Measurements from ENCODE around the gene SHOX. TPM values are rescaled to one million over a fixed set of nuclear protein-coding genes. Genes with fewer than 3 reads are reported as not detected.

Gene SHOX
- total RNA-seq, 1 experiment from 2014 or later = not detected

GRCh38 chrX:701673-702072 lies 71.1 kb downstream of the SHOX start:
- DNase-seq (ENCODE audit: low read depth, low spot score) (no peak), ATAC-seq (no peak)
- no peaks in the 10 kb centered on the region for H3K79me2 ChIP-seq (ENCODE audit: insufficient read depth, low read length)
- no peak for TF ChIP-seq ZNF274 (IDR thresholded peaks at IDR 0.05; ENCODE audit: low read depth, low read length)
- no peak for TF ChIP-seq JUND (IDR thresholded peaks at IDR 0.05)
- no peak for TF ChIP-seq SP1 (IDR thresholded peaks at IDR 0.05; ENCODE audit: low read depth)
- no peak for TF ChIP-seq CTCF (IDR thresholded peaks at IDR 0.05 in 2 of 3, conservative IDR thresholded peaks at IDR 0.05 in 1 of 3; ENCODE audit: borderline replicate concordance in 1 of 3, insufficient read depth in 1 of 3, low read depth in 2 of 3, low read length in 2 of 3)
- TF ChIP-seq CEBPB (IDR thresholded peaks at IDR 0.05; ENCODE audit: low read depth) = no peak
- no peak for TF ChIP-seq SRF (IDR thresholded peaks at IDR 0.05; ENCODE audit: low read depth)
- no peak for TF ChIP-seq EZH2 (IDR thresholded peaks at IDR 0.05)
- no peak for TF ChIP-seq RAD21 (IDR thresholded peaks at IDR 0.05; ENCODE audit: low read depth)
- no peaks in the 10 kb centered on the region for H3K4me1 ChIP-seq (ENCODE audit: control insufficient read depth in 1 of 2, insufficient read depth in 2 of 2, low read length in 2 of 2)
- H3K27ac ChIP-seq (ENCODE audit: low read depth, low read length) = no peak overlapping the region
- no peak overlapping the region for H3K9ac ChIP-seq (ENCODE audit: low read length)
- intact Hi-C loops (cut with micrococcal nuclease) = no loop called here
- H2AFZ ChIP-seq (ENCODE audit: low read depth, low read length, poor library complexity, severe bottlenecking) = no peak overlapping the region
- ChIA-PET POLR2A (no interaction called here), RAD21 (ENCODE audit: low non-redundant PET in 1 of 2, low total read pairs in 2 of 2, uncharacterized antibody in 2 of 2, unreplicated experiment in 2 of 2) (no interaction called here), CTCF (no interaction called here)
- H4K20me1 ChIP-seq (ENCODE audit: insufficient read depth) = no peaks in the 10 kb centered on the region
- no peaks in the 10 kb centered on the region for H3K9me3 ChIP-seq (ENCODE audit: control insufficient read depth in 1 of 2, insufficient read depth in 1 of 2, low read depth in 1 of 2, low read length in 2 of 2)
- H3K9me2 ChIP-seq (ENCODE audit: insufficient read depth) = no peaks in the 10 kb centered on the region
- H3K27me3 ChIP-seq (ENCODE audit: insufficient read depth, low read length) = no peaks in the 10 kb centered on the region
- H3K4me2 ChIP-seq (ENCODE audit: low read length) = no peak overlapping the region
- H3K4me3 ChIP-seq (replicated peaks in 1 of 2; ENCODE audit: low read depth in 1 of 2, low read length in 2 of 2) = no peak overlapping the region
- no TSS peak for BruUV-seq (replicated peaks)
- no peaks in the 10 kb centered on the region for H3K36me3 ChIP-seq (ENCODE audit: control insufficient read depth in 1 of 2, insufficient read depth in 2 of 2, low read length in 2 of 2)

- DNase-seq (ENCODE audit: low read depth, low spot score) (no peak), ATAC-seq (no peak)
- H3K9me2 ChIP-seq (ENCODE audit: insufficient read depth) = no peaks in the 10 kb centered on the region
- H3K9me3 ChIP-seq (ENCODE audit: control insufficient read depth in 1 of 2, insufficient read depth in 1 of 2, low read depth in 1 of 2, low read length in 2 of 2) = no peaks in the 10 kb centered on the region
- no peaks in the 10 kb centered on the region for H3K27me3 ChIP-seq (ENCODE audit: insufficient read depth, low read length)
- H3K27ac ChIP-seq (ENCODE audit: low read depth, low read length) = no peak overlapping the region
- H3K36me3 ChIP-seq (ENCODE audit: control insufficient read depth in 1 of 2, insufficient read depth in 2 of 2, low read length in 2 of 2) = no peaks in the 10 kb centered on the region
- no peaks in the 10 kb centered on the region for H4K20me1 ChIP-seq (ENCODE audit: insufficient read depth)
- H3K79me2 ChIP-seq (ENCODE audit: insufficient read depth, low read length) = no peaks in the 10 kb centered on the region
- ChIA-PET CTCF (no interaction called here), POLR2A (no interaction called here), RAD21 (ENCODE audit: low non-redundant PET in 1 of 2, low total read pairs in 2 of 2, uncharacterized antibody in 2 of 2, unreplicated experiment in 2 of 2) (no interaction called here)
- intact Hi-C loops (cut with micrococcal nuclease) = no loop called here
- H2AFZ ChIP-seq (ENCODE audit: low read depth, low read length, poor library complexity, severe bottlenecking) = no peak overlapping the region
- no peak for TF ChIP-seq ZFX (IDR thresholded peaks at IDR 0.05)
- TF ChIP-seq YY1 (IDR thresholded peaks at IDR 0.05; ENCODE audit: extremely low read depth, insufficient replicate concordance, low read depth, low read length) = no peak
- no peak for TF ChIP-seq EGR1 (IDR thresholded peaks at IDR 0.05; ENCODE audit: low read depth)
- no peak overlapping the region for H3K4me3 ChIP-seq (replicated peaks in 1 of 2; ENCODE audit: low read depth in 1 of 2, low read length in 2 of 2)
- H3K4me1 ChIP-seq (ENCODE audit: control insufficient read depth in 1 of 2, insufficient read depth in 2 of 2, low read length in 2 of 2) = no peaks in the 10 kb centered on the region
- no peak overlapping the region for H3K4me2 ChIP-seq (ENCODE audit: low read length)
- no TSS peak for BruUV-seq (replicated peaks)
- H3K9ac ChIP-seq (ENCODE audit: low read length) = no peak overlapping the region
Measured at GRCh38 chrX:703466-703865, 72.9 kb downstream of the SHOX start.
